ENCODE measurements around the gene REEP3. TPM values are rescaled to one million over a fixed set of nuclear protein-coding genes. Genes with fewer than 3 reads are reported as not detected.
"Not testable (repeated sequence)": the region's sequence is repeated elsewhere in the genome, so short reads cannot be mapped to it uniquely, and the experiment has no call there.

Gene REEP3, protein sequence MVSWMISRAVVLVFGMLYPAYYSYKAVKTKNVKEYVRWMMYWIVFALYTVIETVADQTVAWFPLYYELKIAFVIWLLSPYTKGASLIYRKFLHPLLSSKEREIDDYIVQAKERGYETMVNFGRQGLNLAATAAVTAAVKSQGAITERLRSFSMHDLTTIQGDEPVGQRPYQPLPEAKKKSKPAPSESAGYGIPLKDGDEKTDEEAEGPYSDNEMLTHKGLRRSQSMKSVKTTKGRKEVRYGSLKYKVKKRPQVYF
- total RNA-seq (2014; rRNA removed; shearing (Covaris generic)), result 69.1 and 101 TPM in 2 replicates

DNA sequence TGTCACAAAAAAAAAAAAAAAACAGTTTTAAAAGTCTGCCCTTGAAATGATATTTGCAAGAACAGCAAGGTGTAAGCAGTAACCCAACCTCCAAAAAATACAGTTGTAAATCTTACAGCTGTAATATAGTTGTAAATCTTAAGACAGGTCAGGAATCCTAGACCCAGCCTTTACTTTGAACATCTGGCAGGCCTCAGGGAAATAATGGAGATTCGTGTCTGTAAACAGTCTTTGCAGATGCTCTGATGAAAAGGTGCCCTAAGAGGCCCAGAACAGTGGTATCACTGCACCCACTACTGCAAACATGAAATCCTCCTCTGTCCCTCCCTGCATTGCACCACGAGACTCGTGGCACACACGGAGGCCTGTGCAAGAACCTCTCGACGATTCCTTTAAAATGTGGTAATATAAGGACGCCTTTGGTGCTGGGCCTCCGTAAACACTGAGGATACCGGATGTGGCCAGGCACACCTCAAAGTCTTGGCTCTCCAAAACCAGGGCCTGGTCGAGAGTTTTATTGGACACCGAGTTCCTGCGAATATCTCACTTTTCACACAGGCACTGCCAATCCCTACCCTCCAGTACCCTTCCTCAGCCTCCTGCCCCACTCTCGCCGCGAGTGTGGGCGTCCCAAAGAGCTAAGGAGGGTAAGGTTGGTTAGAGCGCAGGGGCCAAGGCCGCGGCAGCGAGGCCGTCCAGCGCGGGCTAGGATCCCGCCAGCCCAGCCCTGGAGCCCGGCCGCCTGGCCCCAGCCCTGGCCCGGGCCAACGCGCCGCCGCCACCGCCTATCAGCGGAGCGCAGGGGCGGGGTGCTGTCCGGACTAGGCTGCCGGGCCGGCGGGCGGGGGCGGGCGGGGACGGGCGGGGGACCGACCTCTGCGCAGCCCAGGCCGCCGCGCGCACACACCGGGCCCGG lies at the start of gene REEP3:
REEP3 (plus strand) TSS at position 902 of the 916 bp plus-strand sequence. CDS start 145 bp downstream, outside the sequence.
- peak; percentile 52 for DNase-seq (ENCODE audit: low spot score)

GRCh38 chr10:63474488-63474887 lies 46.7 kb upstream of the REEP3 start:
- DNase-seq (ENCODE audit: low spot score), result no peak

DNA sequence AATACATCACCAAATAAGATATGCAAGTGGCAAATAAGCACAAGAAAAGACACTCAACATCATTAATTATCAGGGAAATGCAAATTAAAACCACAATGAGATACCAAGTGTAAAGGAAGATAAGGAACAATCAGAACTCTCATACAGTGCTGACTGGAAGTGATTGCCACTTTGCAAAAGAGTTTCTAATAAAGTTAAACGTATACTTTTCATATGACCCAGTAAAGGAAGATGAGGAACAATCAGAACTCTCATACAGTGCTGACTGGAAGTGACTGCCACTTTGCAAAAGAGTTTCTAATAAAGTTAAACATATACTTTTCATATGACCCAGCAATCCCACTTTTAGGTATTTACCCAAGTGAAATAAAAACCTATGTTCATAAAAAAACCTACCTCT lies 43.3 kb upstream of the REEP3 start:
- DNase-seq (ENCODE audit: low spot score), result no peak

GRCh38 chr10:63478564-63478963 lies 42.6 kb upstream of the REEP3 start:
- DNase-seq (ENCODE audit: low spot score), result no peak

GRCh38 chr10:63480237-63480636 lies 41.0 kb upstream of the REEP3 start:
- no peak for DNase-seq (ENCODE audit: low spot score)

- no peak for DNase-seq (ENCODE audit: low spot score)
These were observed 39.3 kb upstream of the REEP3 start for GRCh38 chr10:63481815-63482421.

GRCh38 chr10:63483983-63484382 lies 37.2 kb upstream of the REEP3 start:
- DNase-seq (ENCODE audit: low spot score), result no peak

DNA sequence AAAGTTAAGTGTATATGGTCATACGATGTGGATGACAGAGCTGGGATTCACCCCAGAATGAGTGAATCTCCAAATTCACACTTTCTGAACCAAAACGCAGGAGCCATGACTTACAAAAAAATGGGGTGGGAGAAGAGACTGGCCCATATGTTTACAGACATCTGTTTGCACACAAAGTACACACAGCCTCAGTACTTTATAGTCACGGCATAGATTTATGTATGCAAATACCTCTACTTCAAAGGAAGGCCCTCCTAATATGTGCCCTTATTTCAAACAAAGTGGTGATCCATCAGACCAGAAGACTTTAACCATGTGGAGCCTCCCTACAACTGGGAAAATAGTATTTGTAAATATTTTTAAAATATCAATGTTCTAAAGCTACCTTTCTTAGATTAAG lies 33.2 kb upstream of the REEP3 start:
- DNase-seq (ENCODE audit: low spot score), result no peak

DNA sequence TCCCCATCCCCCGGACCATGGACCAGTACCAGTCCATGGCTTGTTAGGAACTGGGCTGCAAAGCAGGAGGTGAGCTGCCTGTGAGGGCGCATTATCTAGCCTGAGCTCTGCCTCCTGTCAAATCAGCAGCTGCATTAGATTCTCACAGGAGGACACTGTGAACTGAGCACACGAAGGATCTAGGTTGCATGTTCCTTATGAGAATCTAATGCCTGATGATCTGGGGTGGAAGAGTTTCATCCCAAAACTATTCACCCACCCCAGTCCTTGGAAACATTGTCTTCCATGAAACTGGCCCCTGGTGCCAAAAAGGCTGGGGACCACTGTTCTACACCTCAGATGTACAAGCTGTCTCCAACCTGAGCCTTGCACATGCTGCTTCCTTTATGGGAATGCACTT lies 31.4 kb upstream of the REEP3 start:
- no peak for DNase-seq (ENCODE audit: low spot score)

DNA sequence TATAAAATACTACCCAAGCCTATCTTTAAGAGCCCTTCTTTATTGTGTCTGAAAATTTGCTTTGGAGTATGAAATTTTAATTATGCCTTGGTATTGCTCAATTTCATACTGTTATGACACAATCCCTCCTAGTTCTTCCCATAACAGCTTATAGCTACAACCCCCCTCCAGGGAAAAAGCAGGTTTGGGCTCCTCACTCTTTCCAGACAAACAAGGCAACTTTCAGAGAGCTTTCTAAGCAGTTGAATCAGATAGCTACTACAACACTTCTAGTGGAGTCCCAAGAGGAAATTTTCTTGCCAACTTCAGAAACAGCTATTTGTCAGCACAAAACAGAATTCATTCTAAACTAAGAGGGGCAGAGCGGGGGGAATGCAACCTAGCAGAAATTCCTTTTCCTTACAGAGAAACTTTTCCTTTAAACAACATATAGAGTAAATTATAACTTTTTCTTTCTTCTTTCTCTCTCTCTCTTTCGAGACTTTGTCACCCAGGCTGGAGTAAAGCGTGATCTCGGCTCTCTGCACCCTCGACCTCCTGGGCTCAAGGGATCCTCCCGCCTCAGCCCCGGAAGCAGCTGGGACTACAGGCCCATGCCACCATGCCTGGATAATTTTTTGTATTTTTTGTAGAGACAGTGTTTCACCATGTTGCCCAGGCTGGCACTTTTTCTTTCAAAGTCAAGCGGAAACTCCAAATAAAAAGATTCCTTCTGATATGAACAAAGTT lies 29.4 kb upstream of the REEP3 start:
- DNase-seq (ENCODE audit: low spot score), result no peak

DNA sequence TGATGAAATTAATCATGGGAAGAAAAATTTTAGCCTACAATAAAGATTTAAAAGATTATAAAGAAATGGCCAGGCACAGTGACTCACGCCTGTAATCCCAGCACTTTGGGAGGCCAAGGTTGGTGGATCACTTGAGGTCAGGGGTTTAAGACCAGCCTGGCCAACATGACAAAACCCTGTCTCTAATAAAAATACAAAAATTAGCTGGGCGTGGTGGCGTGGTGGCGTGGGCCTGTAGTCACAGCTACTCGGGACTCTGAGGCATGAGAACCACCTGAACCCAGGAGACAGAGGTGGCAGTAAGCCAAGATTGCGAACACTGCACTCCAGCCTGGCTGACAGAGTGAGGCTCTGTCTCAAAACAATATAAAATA lies 28.9 kb upstream of the REEP3 start:
- peak; percentile 35 for DNase-seq (ENCODE audit: low spot score)

DNA sequence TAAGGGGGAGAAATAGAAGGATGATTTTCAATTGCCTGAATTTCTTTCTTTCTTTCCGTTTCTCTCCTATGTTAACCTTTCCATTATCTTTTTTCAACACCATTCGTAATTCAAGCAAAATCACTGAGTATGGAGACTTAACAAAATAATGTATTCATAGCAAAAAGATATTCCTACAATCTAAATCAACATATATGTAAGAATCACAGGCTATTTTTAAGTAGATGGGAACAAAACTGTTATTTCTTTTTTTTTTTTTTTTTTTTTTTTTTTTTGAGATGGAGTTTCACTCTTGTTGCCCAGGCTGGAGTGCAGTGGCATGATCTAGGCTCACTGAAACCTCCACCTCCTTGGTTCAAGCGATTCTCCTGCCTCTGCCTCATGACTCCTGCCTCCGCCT lies 28.2 kb upstream of the REEP3 start:
- DNase-seq (ENCODE audit: low spot score), result no peak

DNA sequence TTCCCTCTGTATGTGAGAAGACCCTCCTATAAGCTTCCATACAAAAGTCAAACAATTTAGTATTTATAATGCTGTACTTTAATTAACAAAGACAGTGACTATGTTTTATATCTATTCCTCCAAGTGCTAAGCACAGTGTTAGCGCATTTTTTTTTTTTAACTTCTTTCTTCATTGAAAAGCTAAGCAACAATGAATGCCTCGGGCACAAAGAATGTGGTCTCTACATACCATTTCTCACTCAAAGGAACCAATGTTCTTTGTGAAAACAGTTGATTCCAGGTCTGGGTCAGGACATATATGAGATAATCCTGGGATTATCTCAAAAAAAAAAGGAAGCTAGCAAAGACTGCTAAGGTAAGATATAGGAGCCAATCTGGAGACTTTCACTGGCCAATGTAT lies 26.2 kb upstream of the REEP3 start:
- no peak for DNase-seq (ENCODE audit: low spot score)

GRCh38 chr10:63496561-63496960 lies 24.6 kb upstream of the REEP3 start:
- DNase-seq (ENCODE audit: low spot score), result no peak

DNA sequence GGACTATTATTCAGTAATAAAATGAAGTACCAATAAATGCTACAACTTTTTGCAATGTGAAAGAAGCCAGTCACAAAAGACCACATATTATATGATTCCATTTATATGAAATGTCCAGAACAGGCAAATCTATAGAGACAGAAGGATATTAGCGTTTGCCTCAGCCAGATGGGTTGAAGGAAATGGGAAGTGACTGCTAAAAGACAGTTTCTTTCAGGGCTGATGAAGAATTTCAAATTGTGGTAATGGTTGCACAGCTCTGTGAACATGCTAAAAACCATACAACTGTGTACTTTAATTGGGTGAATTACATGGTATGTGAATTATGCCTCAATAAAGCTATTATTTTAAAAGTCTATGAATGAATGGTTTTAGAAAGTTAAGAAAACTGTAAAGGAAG lies 23.9 kb upstream of the REEP3 start:
- no peak for DNase-seq (ENCODE audit: low spot score)

- DNase-seq (ENCODE audit: low spot score), result no peak
These were observed 22.5 kb upstream of the REEP3 start for GRCh38 chr10:63498665-63499064.

GRCh38 chr10:63500551-63500950 lies 20.6 kb upstream of the REEP3 start:
- DNase-seq (ENCODE audit: low spot score), result not testable (repeated sequence)

GRCh38 chr10:63501954-63502353 lies 19.2 kb upstream of the REEP3 start:
- no peak for DNase-seq (ENCODE audit: low spot score)

DNA sequence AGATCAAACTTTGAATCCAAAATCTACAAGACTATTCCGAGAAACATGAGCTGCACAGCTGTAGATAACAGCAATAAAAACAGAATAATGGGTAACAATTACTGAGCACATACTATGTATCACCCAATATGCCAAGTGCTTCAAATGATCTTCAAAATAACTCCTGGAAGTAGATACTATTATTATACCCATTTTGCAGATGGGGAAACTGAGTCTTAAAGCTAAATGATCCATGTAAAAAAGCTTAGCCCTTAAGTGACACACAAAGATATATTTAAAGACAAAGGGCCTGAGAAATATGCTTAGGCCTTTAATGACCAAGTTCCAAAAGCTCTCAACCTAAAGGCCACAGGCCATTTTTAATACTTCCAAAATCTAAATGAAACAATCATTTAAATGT lies 18.4 kb upstream of the REEP3 start:
- no peak for DNase-seq (ENCODE audit: low spot score)

- no peak for DNase-seq (ENCODE audit: low spot score)
These were observed 17.8 kb upstream of the REEP3 start for GRCh38 chr10:63503395-63503794.

- no peak for DNase-seq (ENCODE audit: low spot score)
These were observed 16.9 kb upstream of the REEP3 start for GRCh38 chr10:63504145-63504881.

Data from A172 (cell line).